AG10803 (cell line): Measurements from ENCODE around the gene EFCAB6.

Source experiments
- DNase-seq: peaks from one replicate; pipeline ENCODE4 v3.0.0; 2010; ENCODE audit warnings: low read depth
- H3K4me3 ChIP-seq: 2 replicates; pipeline ENCODE4 v1.5.1; 2011; ENCODE audit warnings: mild to moderate bottlenecking, low read length, control low read depth
- TF ChIP-seq, protein P1 (sequence below): conservative IDR thresholded peaks from 2 replicates; pipeline ENCODE4 v1.5.1; 2011; ENCODE audit warnings: mild to moderate bottlenecking, low read length, control low read depth, inconsistent platforms

The EFCAB6 gene

DNA sequence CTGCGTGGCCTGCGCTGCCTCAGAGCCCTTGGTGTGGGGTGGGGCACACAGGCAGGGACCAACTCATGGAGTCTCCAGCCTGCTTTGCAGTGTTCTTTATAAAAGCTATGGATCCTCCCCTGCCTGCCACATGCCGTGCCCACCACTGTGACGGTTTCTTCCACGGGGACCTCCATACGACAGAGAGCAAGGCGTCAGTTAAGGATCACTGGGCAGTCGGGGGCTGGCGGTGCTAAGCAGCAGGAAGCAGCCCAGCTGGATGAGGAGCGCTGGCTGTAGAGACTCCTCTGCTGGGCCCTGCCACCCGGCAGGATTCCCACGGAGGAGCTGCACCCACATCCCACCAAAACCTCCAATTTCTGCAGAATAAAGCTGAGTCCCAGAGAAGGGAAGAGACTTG is 23.1 kb upstream of the EFCAB6 start:
- DNase-seq, result no peak
- no peak overlapping the region for H3K4me3 ChIP-seq
- TF ChIP-seq, protein P1, sequence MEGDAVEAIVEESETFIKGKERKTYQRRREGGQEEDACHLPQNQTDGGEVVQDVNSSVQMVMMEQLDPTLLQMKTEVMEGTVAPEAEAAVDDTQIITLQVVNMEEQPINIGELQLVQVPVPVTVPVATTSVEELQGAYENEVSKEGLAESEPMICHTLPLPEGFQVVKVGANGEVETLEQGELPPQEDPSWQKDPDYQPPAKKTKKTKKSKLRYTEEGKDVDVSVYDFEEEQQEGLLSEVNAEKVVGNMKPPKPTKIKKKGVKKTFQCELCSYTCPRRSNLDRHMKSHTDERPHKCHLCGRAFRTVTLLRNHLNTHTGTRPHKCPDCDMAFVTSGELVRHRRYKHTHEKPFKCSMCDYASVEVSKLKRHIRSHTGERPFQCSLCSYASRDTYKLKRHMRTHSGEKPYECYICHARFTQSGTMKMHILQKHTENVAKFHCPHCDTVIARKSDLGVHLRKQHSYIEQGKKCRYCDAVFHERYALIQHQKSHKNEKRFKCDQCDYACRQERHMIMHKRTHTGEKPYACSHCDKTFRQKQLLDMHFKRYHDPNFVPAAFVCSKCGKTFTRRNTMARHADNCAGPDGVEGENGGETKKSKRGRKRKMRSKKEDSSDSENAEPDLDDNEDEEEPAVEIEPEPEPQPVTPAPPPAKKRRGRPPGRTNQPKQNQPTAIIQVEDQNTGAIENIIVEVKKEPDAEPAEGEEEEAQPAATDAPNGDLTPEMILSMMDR, result no peak

DNA sequence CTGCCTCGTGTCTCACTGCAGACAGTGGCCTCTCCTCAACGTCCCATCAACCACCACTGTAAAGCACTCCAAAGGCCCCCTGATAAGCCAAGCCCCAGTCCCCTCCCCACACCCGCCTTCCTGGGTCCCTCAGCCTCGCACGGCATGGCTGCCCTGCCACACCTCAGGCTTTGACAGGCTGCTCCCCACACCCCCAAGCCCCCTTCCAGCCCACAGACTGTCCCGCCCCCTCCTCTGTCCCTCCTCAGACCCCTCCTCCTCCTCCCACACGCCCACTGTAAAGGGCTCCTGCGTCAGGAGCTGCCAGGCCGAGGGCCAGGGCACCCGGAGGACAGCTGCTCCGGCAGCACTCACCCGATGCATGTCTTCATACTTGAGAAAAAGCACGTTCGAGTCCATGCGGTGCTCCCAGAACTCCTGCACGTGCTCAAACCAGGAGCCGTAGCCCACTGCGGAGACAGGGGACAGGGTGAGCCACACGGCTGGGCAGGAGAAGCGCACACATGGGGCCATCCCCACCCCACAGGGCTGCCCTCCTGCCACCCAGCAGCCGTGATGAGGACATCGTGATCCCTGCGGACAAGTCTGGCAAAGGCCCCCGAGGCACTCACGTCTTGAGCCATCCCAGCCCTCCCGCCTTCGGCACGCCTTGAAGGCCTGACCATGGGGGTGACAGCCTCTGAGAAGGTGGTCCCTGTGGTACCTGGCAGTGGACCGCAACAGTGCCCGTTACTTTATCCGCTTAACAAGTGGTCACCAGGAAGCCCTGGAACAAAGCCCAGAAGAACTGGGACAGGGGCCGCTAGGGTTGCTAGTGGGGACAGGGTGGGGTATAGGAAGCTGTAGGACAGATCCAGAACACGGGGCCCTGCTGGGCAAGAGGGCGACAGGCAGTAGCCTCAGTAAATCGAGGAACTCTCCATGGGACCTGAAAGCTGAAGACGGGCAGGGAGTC is 21.5 kb upstream of the EFCAB6 start:
- no peak overlapping the region for H3K4me3 ChIP-seq
- TF ChIP-seq, protein P1, result no peak
- DNase-seq, result no peak

DNA sequence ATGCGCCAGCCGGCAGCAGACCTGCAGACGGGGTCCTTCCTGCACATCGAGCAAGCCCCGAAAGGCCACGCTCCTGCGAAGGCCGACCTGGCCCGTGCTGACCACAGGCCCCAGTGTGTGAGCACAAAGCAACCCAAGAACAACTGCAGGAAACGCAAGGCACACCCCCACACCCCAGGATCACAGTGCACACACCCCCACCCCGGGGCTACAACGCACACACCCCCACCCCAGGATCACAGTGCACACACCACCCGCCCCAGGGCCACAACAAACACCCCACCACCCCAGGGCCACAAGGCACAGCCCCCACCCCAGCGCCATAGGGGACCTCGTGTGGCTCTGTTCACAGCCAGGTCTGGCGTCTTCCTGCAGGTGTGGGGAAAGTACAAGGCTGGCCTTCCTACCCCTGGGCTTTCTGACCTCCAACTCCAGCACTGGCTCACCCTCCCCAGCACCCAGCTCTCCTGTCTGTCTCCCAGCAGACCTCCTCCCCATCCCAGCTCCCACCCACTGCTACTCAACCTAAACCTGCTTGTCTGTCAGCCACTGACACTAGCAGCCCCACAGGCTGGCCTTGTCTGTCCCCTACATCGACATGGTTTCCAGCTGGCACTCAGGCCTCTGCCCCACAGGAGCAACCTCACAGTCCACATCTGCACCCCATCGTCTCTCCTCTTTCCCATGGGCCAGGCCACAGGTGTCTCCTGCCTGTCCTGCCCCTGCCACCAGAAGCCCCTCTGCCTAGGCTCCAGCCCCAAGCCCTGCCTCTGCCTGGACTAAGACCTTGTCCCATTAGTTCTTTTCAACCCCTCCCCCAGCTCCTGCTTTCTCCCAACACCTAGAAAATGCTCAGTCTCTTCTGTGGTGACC is 20.5 kb upstream of the EFCAB6 start:
- DNase-seq, result no peak
- no peak overlapping the region for H3K4me3 ChIP-seq
- TF ChIP-seq, protein P1, result no peak

DNA sequence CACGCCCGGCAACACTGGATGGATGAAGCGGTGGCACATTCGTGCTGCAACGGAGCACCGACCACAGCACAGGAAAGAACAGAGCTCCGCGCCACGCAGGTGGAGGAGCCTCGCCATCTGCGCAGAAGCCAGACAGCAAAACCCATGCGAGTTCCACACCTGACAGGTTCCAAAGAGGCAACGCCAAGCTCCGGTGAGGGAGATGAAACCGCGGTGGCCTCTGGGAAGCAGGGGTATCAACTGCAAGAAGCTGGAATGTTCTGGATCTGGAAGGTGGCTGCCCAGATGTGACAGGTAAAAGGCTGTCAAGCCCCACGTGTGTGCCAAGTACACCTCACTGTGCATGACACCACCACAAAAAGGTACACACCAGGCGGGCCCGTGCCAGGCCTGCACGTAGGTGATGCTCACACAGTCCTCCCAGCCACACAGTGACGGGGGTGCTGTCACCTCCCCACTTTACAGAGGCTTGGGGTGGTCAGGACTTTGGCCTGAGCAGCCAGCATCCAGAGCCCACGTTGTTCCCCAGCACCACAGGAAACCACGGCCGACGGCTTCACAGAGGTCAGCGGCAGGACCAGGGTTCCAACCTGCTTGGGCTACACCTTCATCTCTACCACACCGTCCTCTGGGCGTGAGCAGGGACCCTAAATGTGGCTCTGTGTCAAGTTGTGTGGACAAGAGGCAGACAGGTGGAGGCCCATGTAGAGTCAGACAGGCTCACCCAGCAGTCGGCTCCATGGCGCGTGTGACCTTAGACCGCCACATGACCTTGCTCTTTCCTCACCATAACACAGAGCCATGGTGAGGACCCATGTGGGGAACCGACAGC is 19.7 kb upstream of the EFCAB6 start:
- H3K4me3 ChIP-seq, result no peak overlapping the region
- TF ChIP-seq, protein P1, result no peak
- no peak for DNase-seq

DNA sequence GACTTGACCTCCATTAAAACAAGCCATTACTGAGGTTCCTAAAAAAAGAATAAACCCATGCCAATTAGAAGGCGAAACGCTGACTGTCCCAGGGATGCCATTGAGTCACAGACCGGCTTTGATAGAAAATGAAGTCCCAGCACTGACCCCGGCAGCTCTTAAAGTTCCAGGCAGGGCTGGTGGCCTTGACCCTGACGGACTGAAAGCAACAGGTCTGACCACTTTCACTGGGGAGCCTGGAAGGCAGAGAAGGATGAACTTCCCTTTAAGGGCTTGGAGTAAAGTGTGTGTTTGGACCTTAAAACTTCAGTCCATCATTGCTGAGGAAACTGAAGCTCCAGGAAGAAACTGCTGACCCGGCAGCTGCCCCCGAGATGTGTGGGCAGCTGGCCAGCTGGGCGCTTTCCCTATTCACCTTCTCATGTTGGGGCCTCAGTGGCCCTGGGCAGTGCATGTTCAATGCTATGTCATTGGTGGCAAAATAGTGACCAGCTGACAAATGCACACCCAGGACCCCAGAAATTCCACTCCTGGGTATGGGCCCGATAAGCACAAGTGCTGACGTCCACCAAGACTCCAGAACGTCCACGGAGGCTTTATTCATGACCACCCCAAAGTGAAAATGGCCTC is 18.9 kb upstream of the EFCAB6 start:
- TF ChIP-seq, protein P1, result no peak
- no peak overlapping the region for H3K4me3 ChIP-seq
- no peak for DNase-seq
